ENCODE results near the gene TAMALIN. TPM values are rescaled to one million over a fixed set of nuclear protein-coding genes. Genes with fewer than 3 reads are reported as not detected.

The TAMALIN gene
- total RNA-seq, 1 experiment from 2014 or later: 1.2 TPM

GRCh38 chr12:52041695-52042123 lies 35.0 kb downstream of the TAMALIN start:
- no peaks in the 10 kb centered on the region for H3K4me1 ChIP-seq (ENCODE audit: insufficient read depth, low read length)
- H3K79me2 ChIP-seq (ENCODE audit: insufficient read depth, low read length): peaks cover 2% of the 10 kb centered on the region; the same call in 1 of the 2 replicates
- TF ChIP-seq CTCF (conservative IDR thresholded peaks at IDR 0.05): no peak
- H3T11ph ChIP-seq (ENCODE audit: low read length): no peak overlapping the region
- Mint-ChIP-seq H3K27ac (peak overlapping the region in 2 of 3 experiments; percentile 60 to 81; a peak in 2 of 7 replicates), H3K36me3 (ENCODE audit: insufficient read depth in 1 of 3, low read depth in 3 of 3) (peaks cover 7 to 17% (median 9%) of the 10 kb centered on the region in 3 experiments), H3K27me3 (ENCODE audit: low read depth) (peaks cover 1% of the 10 kb centered on the region), H3K4me1 (peaks cover 10 to 21% of the 10 kb centered on the region in 2 experiments), H3K9me3 (no peaks in the 10 kb centered on the region), H3K4me3 (no peak overlapping the region)
- H3K4ac ChIP-seq (ENCODE audit: low read depth, low read length): no peak overlapping the region
- H2BK5ac ChIP-seq (ENCODE audit: insufficient read length, low read length): no peak overlapping the region
- no peak overlapping the region for H4K8ac ChIP-seq (replicated peaks; ENCODE audit: insufficient read length, low read depth, low read length)
- WGBS (ENCODE audit: extremely low coverage, insufficient read length, low lambda C conversion rate): no CpG with 5 or more reads among the region's 6 CpGs
- no peaks in the 10 kb centered on the region for H3K27me3 ChIP-seq (ENCODE audit: insufficient read depth, low read length)
- no peaks in the 10 kb centered on the region for H3K79me1 ChIP-seq (ENCODE audit: insufficient read depth, low read depth, low read length, poor library complexity, severe bottlenecking)
- no peak overlapping the region for H3K4me2 ChIP-seq (ENCODE audit: insufficient read depth, insufficient read length, low read length)
- no peak overlapping the region for H4K91ac ChIP-seq (ENCODE audit: insufficient read length, low read depth, low read length)
- no peak overlapping the region for H3K18ac ChIP-seq (ENCODE audit: insufficient read length, low read depth, low read length)
- no peak overlapping the region for H4K5ac ChIP-seq (ENCODE audit: insufficient read length, low read depth, low read length)
- no peak overlapping the region for H3K56ac ChIP-seq (ENCODE audit: insufficient read length, low read depth, low read length)
- no peaks in the 10 kb centered on the region for H3K9me3 ChIP-seq (ENCODE audit: control insufficient read depth, low read depth, low read length)
- H3K23ac ChIP-seq (ENCODE audit: insufficient read length, low read depth, low read length): no peak overlapping the region
- peaks cover 6% of the 10 kb centered on the region for H3K23me2 ChIP-seq (ENCODE audit: insufficient read length, low read depth, low read length, poor library complexity, severe bottlenecking)
- no peak overlapping the region for H3K9ac ChIP-seq (ENCODE audit: extremely low read depth, insufficient read length, low read length)
- H2AK5ac ChIP-seq (ENCODE audit: insufficient read length, low read length): no peak overlapping the region
- H2BK20ac ChIP-seq (ENCODE audit: low read depth, low read length, poor library complexity, severe bottlenecking): no peak overlapping the region
- no peak overlapping the region for H2BK120ac ChIP-seq (ENCODE audit: low read depth, low read length, poor library complexity, severe bottlenecking)
- no peak overlapping the region for H3K27ac ChIP-seq (ENCODE audit: insufficient read length, low read depth, low read length)
- no peak overlapping the region for H2AFZ ChIP-seq (ENCODE audit: low read length)
- H4K20me1 ChIP-seq (ENCODE audit: control insufficient read depth, insufficient read depth, insufficient read length): peaks cover 2% of the 10 kb centered on the region
- DNase-seq: peak; percentile 78
- no peak overlapping the region for H2BK12ac ChIP-seq (ENCODE audit: insufficient read length, low read depth, low read length)
- H2BK15ac ChIP-seq (ENCODE audit: low read depth, low read length): no peak overlapping the region; the same call in 1 of the 2 replicates
- no peak overlapping the region for H3K14ac ChIP-seq (ENCODE audit: insufficient read depth, low read length)
